IPS-20b (cell line): ENCODE data around the gene ILRUN.
"Not testable (repeated sequence)": the region's sequence is repeated elsewhere in the genome, so short reads cannot be mapped to it uniquely, and the experiment has no call there.

Experiments
- H3K27ac ChIP-seq: one replicate; pipeline ENCODE4 v1.5.1; 2013; ENCODE audit warnings: low read length
- H3K27me3 ChIP-seq: 2 replicates; pipeline ENCODE4 v1.6.1; 2013; ENCODE audit warnings: mild to moderate bottlenecking, low read length, inconsistent platforms; ENCODE audit not compliant: insufficient read depth
- H3K36me3 ChIP-seq: 2 replicates; pipeline ENCODE4 v1.6.1; 2013; ENCODE audit warnings: low read depth, mild to moderate bottlenecking, inconsistent platforms, low read length, moderate library complexity; ENCODE audit not compliant: insufficient read depth
- H3K4me1 ChIP-seq: 2 replicates; pipeline ENCODE4 v1.6.1; 2013; ENCODE audit warnings: mild to moderate bottlenecking, control low read depth, inconsistent platforms, low read length, moderate library complexity; ENCODE audit not compliant: insufficient read depth
- H3K4me3 ChIP-seq: 2 replicates; pipeline ENCODE4 v1.5.1; 2013; ENCODE audit warnings: mild to moderate bottlenecking, low read length, inconsistent platforms
- H3K9ac ChIP-seq: 2 replicates; pipeline ENCODE4 v1.6.1; 2013; ENCODE audit warnings: low read depth, mild to moderate bottlenecking, inconsistent platforms, low read length, moderate library complexity
- H3K9me3 ChIP-seq: 2 replicates; pipeline ENCODE4 v1.6.1; 2013; ENCODE audit warnings: mild to moderate bottlenecking, low read depth, low read length, inconsistent platforms; ENCODE audit not compliant: insufficient read depth

The ILRUN gene

GRCh38 chr6:34661357-34661756 is 35.2 kb downstream of the ILRUN start:
- Histone ChIP-seq H3K9ac (no peak overlapping the region), H3K4me1 (peaks cover 18% of the 10 kb centered on the region), H3K27ac (no peak overlapping the region), H3K36me3 (no peaks in the 10 kb centered on the region), H3K9me3 (no peaks in the 10 kb centered on the region), H3K4me3 (no peak overlapping the region), H3K27me3 (no peaks in the 10 kb centered on the region)

GRCh38 chr6:34658605-34659265 is 37.8 kb downstream of the ILRUN start:
- H3K9me3 ChIP-seq: no peaks in the 10 kb centered on the region
- H3K4me1 ChIP-seq: peaks cover 12% of the 10 kb centered on the region
- no peak overlapping the region for H3K4me3 ChIP-seq
- H3K9ac ChIP-seq: no peak overlapping the region
- H3K27me3 ChIP-seq: no peaks in the 10 kb centered on the region
- H3K27ac ChIP-seq: no peak overlapping the region
- peaks cover 7% of the 10 kb centered on the region for H3K36me3 ChIP-seq

- not testable (repeated sequence) for H3K4me3 ChIP-seq, H3K36me3 ChIP-seq, H3K9me3 ChIP-seq, H3K27me3 ChIP-seq, H3K27ac ChIP-seq
- Histone ChIP-seq H3K4me1 (peaks cover 12% of the 10 kb centered on the region), H3K9ac (peak overlapping the region; percentile 46; the same call in 1 of the 2 replicates)
These were observed 38.5 kb downstream of the ILRUN start for GRCh38 chr6:34657979-34658480.

GRCh38 chr6:34657307-34657978 is 39.1 kb downstream of the ILRUN start:
- peaks cover 11% of the 10 kb centered on the region for H3K36me3 ChIP-seq
- H3K27me3 ChIP-seq: no peaks in the 10 kb centered on the region
- no peaks in the 10 kb centered on the region for H3K9me3 ChIP-seq
- H3K4me3 ChIP-seq: no peak overlapping the region
- H3K4me1 ChIP-seq: peaks cover 12% of the 10 kb centered on the region
- H3K9ac ChIP-seq: peak overlapping the region; percentile 46; the same call in 1 of the 2 replicates
- H3K27ac ChIP-seq: peak overlapping the region; percentile 17

GRCh38 chr6:34657037-34657306 is 39.6 kb downstream of the ILRUN start:
- Histone ChIP-seq H3K9ac (peak overlapping the region; percentile 46; the same call in 1 of the 2 replicates), H3K27ac (peak overlapping the region; percentile 17)

GRCh38 chr6:34656378-34657036 is 40.1 kb downstream of the ILRUN start:
- H3K27ac ChIP-seq: peak overlapping the region; percentile 18
- H3K27me3 ChIP-seq: no peaks in the 10 kb centered on the region
- peaks cover 11% of the 10 kb centered on the region for H3K36me3 ChIP-seq
- peak overlapping the region; percentile 46; the same call in 1 of the 2 replicates for H3K9ac ChIP-seq
- H3K4me1 ChIP-seq: peaks cover 12% of the 10 kb centered on the region
- no peak overlapping the region for H3K4me3 ChIP-seq
- no peaks in the 10 kb centered on the region for H3K9me3 ChIP-seq

More at GRCh38 chr6:34657037-34657306, 39.6 kb downstream of the ILRUN start:
- H3K27me3 ChIP-seq: no peaks in the 10 kb centered on the region
- H3K4me1 ChIP-seq: peaks cover 12% of the 10 kb centered on the region
- peaks cover 11% of the 10 kb centered on the region for H3K36me3 ChIP-seq
- no peaks in the 10 kb centered on the region for H3K9me3 ChIP-seq
- no peak overlapping the region for H3K4me3 ChIP-seq

- H3K9ac ChIP-seq, H3K27me3 ChIP-seq, H3K4me3 ChIP-seq, H3K9me3 ChIP-seq: not testable (repeated sequence)
- H3K36me3 ChIP-seq: peaks cover 13% of the 10 kb centered on the region
- H3K4me1 ChIP-seq: peaks cover 12% of the 10 kb centered on the region
- H3K27ac ChIP-seq: peak overlapping the region; percentile 18
These were observed 40.6 kb downstream of the ILRUN start for GRCh38 chr6:34655876-34656377.

GRCh38 chr6:34654061-34654710 is 42.4 kb downstream of the ILRUN start:
- Histone ChIP-seq H3K27me3 (no peaks in the 10 kb centered on the region), H3K9me3 (no peaks in the 10 kb centered on the region), H3K27ac (no peak overlapping the region), H3K4me3 (no peak overlapping the region), H3K9ac (no peak overlapping the region), H3K36me3 (peaks cover 20% of the 10 kb centered on the region), H3K4me1 (peaks cover 12% of the 10 kb centered on the region)

- Histone ChIP-seq H3K9me3 (no peaks in the 10 kb centered on the region), H3K27ac (no peak overlapping the region), H3K9ac (no peak overlapping the region), H3K4me1 (peaks cover 7% of the 10 kb centered on the region), H3K36me3 (peaks cover 28% of the 10 kb centered on the region), H3K27me3 (no peaks in the 10 kb centered on the region), H3K4me3 (no peak overlapping the region)
These were observed 44.3 kb downstream of the ILRUN start for GRCh38 chr6:34652263-34652662.

GRCh38 chr6:34650823-34651222 is 45.7 kb downstream of the ILRUN start:
- Histone ChIP-seq H3K4me3 (no peak overlapping the region), H3K9ac (no peak overlapping the region), H3K9me3 (no peaks in the 10 kb centered on the region), H3K27me3 (no peaks in the 10 kb centered on the region), H3K36me3 (peaks cover 43% of the 10 kb centered on the region), H3K4me1 (no peaks in the 10 kb centered on the region), H3K27ac (no peak overlapping the region)

- H3K36me3 ChIP-seq: peaks cover 48% of the 10 kb centered on the region
- H3K27ac ChIP-seq, H3K9ac ChIP-seq, H3K4me1 ChIP-seq, H3K9me3 ChIP-seq, H3K4me3 ChIP-seq, H3K27me3 ChIP-seq: not testable (repeated sequence)
These were observed 46.3 kb downstream of the ILRUN start for GRCh38 chr6:34650232-34650631.
